Activated naive CD8-positive, alpha-beta T cell treated with anti-CD3 and anti-CD28 coated beads, Interleukin-2, amount 50 U/mL, for 16 hours (primary cell): ENCODE measurements around the gene SMTN.
"Not testable (repeated sequence)": the region's sequence is repeated elsewhere in the genome, so short reads cannot be mapped to it uniquely, and the experiment has no call there.

Experiments
- DNase-seq: peaks from one replicate; pipeline ENCODE4 v3.0.0-alpha.2; 2020; ENCODE audit warnings: low read depth, low spot score

The SMTN gene

DNA sequence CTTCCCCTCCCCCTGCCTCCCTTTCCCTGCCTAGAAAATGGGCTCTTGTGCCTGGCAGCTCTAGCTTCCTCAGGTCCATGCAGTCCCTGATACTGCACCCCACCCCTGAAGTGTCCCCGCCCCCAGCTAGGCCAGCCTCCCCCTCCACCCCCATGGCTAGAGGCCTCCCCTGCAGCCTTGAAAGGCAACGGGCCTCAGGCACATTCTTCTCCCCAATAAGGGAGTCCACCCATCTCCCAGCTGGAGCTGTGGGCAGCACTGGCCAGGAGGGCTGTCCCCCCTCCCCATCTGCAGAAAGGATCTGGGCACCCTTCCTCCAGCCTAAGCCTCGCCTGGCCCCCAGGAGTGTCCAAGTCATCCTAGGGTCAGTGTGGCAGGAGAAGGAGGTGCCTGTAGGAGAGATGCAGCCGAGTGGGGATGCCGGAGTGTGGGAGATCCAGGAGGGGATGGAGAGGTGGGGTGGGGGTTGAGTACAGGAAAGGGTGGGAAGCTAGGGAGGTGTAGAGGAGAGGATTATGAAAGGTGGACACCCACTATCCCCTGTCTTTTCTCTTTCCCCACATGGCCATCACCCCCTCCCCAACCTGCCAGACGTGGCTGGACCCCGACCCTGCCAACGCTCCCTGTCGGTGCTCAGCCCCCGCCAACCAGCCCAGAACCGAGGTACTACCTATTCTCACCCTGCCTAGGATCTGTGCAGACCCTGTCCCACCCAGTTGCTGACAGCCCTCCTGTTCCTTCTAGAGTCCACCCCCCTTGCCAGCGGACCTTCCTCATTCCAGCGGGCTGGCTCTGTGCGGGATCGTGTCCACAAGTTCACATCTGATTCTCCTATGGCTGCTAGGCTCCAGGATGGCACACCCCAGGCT lies 9.3 kb downstream of the SMTN start:
- DNase-seq, result no peak

- DNase-seq, result no peak
These were observed 10.2 kb downstream of the SMTN start for GRCh38 chr22:31091106-31091975.

DNA sequence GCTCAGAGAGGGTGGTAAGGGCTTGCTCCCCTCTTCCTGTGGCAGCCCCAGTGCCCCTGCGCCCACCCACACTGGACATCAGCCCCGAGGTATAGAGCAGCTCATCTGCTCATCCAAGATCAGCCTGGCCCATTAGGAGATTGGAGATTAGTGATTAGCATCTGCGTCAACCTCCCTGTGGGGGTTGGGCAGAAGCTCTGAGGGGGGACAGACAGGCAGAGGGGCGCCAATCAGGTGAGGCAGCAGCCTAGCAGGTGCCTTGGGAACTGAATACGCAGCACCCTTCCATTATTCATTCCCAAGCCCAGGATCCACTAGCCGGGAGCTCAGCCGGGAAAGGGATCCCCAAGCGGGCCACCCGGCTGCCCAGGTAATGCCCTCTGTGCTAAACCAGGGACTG lies 11.0 kb downstream of the SMTN start:
- DNase-seq, result no peak

DNA sequence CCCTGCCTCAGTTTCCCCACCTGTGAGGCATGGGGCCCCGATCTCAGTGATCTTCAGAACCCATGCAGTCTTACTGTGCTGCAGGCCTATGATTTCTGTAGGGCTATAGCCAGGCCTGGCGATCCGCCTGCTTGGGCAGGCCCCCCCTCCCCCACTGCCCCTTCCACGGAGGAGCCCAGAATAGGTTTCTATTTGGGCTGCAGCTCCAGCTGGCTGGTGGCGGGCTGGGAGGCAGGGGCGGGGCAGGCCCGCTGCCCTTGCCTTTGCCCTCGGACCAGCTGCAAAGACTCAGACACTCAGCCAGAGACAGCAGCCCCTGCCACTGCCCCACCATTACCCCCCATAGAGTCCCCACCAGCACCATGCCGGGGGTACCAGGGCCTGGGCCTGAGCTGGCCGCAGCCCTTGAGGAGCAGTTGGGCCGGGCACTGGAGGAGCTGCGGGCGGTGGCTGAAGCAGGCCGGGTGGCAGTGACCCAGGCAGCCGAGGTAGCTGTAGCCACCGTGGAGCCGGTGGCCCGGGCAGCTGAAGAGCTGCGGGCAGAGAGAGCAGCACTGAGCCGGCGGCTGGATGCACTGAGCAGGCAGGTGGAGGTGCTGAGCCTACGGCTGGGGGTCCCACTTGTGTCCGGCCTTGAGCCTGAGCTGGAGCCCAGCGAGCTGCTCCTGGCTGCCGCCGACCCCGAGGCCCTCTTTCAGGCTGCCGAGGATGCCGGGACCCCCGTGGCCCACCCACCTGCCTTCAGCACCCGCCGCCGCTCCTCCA lies 12.2 kb downstream of the SMTN start:
- DNase-seq, result no peak

DNA sequence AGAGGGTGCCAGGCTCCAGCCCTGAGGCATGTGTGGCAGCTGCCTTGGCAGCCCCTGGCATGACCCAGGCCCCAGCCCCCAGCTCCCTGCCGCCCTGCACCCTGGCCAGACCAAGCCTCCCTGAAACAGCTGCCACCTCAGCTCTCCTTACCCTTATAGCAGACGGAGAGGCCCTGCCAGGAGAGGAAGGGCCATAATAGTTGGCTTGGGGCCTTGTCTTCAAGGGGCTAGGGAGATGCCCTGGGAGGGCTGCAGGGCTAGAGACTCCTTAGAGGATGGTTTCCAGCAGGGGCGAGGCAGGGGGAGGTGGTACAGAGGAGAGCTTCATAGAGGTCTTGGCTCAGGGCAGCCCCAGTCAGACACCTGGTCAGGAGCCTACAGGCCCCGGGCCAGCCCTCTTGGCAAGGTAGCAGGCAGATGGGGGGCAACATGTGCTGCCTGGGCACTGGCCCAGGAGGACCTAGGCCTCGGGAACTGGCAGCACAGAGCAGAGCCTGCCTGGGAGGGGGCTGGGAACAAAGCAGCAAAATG lies 13.0 kb downstream of the SMTN start:
- no peak for DNase-seq

DNA sequence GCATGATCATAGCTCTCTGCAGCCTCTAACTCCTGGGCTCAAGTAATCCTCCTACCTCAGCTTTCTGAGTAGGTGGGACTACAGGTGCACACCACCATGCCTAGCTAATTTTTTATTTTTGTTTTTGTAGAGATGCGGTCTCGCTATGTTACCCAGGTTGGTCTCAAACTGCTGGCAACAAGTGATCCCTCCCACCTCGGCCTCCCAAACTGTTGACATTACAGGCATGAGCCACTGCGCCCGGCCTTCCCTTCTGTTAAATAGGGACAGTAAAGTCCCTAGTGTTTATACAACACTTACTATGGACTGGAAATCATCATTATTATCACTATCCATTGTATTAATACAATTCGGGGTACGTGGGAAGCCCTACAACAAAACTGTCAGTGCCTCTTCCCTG lies 13.6 kb downstream of the SMTN start:
- no peak for DNase-seq

DNA sequence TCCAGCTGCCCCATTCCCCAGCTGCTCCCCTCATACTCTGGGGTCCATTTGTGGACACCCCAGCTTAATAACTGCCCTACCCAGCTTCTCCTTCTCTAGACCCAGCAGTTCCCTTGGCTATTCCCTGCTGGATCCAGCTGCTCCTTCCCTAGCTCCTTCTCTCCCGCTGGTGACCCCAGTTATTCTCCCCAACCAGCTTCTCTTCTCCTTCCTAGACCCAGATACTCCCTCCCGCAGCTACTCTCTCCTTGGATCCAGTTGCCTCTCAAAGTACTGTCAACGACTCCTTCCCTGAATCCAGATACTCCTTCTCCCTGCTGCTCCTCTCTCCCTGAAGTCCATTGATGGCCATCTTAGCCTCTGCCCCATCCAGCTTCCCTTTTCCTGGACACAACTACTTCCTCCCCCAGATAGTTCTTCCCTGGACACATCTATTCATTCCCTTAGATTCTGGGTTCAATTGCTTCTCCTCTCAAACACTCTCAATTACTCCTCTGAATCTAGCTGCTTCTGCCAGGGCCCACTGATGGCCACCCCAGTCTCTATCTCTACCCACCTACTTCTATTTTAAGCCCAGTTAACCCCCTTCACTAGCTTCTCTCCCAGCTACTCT lies 14.6 kb downstream of the SMTN start:
- no peak for DNase-seq

- DNase-seq, result no peak
These were observed 15.7 kb downstream of the SMTN start for GRCh38 chr22:31096657-31097279.

DNA sequence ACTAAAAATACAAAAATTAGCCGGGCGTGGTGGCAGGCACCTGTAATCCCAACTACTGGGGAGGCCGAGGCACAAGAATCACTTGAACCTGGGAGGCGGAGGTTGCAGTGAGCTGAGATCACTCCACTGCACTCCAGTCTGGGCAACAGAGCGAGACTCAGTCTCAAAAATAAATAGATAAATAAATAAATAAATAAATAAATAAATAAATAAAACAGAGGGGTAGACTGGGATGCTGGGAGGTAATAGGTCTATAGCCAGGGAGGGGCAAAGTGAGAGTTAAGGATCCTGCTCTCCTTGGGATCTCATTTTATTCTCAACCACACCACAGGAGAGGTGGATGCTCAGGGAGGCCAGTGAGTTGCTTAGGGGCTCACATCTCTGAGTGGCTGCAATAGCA lies 16.4 kb downstream of the SMTN start:
- DNase-seq, result not testable (repeated sequence)

DNA sequence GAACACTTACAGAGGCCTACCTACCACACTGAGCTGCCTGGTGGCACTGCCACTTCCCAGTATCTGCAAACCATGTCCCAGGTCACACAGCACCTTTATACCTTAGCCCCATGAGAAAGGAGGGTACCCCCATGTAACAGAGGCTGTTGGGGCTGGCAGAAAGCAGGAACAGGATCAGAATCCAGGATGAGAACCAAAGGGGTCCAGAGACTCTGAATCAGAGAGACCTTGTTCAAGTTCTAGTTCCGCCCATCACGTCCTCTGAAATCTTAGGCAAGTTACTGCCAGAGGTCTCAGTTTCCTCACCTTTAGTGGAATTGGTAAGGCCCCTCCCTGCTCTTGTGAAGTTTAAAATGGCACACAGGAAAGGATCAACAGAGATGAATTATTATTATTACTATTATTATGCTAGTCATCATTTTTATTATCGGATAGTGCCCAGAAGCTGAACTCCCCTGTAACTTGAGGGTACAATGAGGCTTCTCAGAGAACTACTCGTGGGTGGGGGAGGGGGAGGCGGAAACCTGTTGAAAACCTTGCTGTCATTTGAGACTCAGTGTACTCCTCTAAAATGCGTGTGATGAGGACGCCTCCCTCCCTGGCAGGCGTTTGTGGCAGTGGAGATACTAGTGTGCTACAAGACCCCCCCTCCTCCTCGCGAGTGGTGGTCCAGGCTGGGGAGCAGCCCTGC lies 17.0 kb downstream of the SMTN start:
- DNase-seq, result no peak

DNA sequence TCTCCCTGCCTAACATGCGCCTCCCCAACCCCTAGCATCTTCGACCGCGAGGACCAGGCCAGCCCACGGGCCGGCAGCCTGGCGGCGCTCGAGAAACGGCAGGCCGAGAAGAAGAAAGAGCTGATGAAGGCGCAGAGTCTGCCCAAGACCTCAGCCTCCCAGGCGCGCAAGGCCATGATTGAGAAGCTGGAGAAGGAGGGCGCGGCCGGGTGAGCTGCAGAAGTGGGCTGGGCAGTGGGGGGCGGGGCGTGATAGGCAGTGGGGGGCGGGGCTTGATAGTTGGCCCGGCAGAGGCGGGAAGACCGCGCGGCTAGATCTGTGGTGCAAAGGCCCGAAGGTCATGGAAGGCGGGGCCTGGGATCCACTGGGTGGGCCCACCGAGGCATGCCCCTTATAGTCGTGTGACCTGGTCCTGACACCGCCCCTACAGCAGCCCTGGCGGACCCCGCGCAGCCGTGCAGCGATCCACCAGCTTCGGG lies 17.6 kb downstream of the SMTN start:
- no peak for DNase-seq

- no peak for DNase-seq
These were observed 18.3 kb downstream of the SMTN start for GRCh38 chr22:31099386-31099785.

DNA sequence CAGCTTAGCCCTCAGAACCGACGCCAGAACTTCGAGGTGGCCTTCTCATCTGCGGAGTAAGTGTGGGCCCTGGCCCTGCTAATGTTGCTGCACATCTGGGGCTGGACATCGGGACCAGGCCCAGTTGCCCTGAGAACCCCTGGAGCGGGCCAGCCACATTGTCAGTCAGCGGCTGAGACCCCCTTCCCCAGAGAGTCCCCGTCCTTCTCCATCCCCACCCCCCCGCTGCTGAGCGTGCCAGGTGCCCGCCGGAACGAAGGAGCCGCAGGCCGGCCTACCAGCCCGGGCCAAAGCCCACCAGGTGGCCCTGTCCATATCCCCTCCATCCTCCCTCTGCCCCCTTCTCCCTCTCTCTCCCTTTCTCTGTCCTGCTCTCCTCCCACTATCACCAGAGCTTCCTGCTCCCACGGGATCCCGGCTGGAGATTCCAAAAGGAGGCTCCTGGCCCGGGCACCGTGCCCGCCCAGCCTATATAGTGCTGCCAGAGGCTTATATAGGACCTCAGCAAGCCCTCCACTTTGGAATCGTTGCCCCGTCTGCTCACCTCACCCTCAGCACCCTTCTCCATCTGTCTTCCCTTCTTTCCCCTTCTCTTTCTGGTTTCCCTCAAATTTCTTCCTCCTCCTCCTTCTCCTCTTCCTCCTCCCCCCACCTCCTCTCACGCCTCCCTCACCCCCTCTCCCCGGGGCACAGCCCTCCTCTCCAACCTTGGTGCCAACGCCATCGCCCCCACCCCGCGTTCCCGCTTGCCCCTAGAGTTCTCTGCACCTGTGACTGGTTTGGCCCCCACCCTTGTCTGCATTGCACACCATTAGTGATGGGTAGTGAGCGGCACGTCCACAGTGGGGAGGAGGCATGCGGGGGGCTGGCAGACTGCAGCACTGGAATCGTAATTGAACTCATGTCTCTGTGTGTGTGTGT lies 19.0 kb downstream of the SMTN start:
- DNase-seq, result no peak

GRCh38 chr22:31100762-31101525 lies 19.8 kb downstream of the SMTN start:
- DNase-seq, result no peak

- DNase-seq, result no peak
These were observed 21.4 kb downstream of the SMTN start for GRCh38 chr22:31102441-31103081.

DNA sequence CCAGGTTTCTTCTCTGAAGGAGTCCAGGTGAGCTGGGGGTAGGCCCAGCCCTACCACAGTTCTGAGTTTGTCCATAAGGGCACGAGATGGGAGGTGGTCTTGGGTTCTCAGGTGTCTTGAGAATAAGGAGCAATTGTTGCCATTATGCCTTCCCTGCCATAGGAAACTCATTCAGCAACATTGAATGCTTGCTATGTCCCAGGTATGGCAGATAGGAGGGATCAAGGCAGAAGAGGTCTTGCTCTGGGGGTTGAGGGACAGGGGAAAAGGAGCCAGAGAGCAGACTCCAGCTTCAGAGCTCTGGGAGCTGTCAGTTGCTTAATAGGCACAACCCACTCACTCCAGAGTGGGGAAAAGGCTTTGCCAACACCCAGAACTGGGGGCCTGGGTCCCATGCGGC lies 22.0 kb downstream of the SMTN start:
- no peak for DNase-seq

DNA sequence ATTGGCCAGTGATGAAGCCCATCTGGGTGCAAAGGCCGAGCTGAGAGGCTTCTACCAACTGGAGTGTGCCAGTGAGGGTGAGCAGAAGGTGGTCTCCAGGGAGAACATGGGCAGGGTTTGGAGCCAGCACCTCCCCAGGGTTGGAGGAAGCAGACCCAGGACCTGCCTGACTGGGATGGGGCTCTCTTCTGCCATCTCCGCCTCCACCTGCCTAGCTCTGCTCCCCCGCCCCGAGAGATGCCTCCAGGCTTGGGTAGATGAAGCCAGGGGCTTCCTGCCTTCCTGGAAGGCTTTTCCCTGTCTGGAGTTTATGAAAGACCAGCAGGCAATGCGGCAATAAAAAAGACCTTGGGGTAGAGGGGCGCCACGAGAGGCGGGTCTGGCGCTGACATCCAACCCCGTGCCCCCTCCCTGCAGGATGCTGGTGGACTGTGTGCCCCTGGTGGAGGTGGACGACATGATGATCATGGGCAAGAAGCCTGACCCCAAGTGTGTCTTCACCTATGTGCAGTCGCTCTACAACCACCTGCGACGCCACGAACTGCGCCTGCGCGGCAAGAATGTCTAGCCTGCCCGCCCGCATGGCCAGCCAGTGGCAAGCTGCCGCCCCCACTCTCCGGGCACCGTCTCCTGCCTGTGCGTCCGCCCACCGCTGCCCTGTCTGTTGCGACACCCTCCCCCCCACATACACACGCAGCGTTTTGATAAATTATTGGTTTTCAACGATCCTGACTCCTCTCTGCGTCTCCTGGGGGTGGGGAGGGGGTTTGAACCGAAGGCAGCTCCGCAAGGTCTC lies 23.0 kb downstream of the SMTN start:
- DNase-seq, result no peak
